Hepatic stellate cell (primary cell): ENCODE data around the gene CRIP2.

Experiments
- DNase-seq: peaks from one replicate; pipeline ENCODE4 v3.0.0; 2011; ENCODE audit warnings: low spot score

The CRIP2 gene

DNA sequence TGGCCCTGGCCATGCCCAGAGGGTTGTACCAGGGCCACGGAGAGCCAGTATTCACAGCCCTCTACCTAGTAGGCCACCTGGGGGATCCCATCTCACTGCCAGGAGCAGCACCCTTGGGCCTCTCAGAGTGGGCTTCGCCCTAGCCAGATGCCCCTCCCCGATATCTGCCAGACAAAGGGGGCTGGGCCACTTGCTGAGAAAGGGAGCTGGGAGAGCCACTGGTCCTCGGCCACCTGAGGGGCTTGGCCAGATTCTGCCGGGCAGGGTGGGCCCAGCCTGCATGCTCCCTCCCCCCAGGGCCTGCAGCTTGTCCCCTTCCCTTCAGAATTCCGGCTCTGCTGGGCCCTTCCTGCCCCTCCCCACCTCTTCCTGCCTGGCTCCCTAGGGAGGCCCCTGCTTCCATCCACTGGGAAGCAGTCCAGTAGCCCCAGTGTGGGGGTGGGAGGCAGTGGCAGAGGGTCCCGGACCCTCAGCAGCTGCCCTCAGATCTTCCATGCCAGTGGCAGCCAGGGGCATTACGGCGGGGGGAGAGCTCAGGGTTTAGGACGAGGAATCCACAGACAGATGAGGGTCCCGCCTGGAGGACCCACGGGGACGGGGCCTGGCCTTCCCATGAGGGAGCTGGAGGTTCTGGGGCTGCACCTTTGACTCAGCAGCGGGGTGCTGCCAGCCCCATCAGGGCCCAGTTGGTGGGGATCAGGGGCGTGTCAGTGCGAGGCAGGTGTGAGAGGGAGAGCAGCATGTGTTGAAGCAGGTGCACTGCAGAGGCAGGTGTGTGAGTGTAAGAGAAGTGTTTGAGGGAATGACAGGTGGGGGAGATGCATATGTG lies 2.4 kb downstream of the CRIP2 start:
- peak; percentile 41 for DNase-seq

DNA sequence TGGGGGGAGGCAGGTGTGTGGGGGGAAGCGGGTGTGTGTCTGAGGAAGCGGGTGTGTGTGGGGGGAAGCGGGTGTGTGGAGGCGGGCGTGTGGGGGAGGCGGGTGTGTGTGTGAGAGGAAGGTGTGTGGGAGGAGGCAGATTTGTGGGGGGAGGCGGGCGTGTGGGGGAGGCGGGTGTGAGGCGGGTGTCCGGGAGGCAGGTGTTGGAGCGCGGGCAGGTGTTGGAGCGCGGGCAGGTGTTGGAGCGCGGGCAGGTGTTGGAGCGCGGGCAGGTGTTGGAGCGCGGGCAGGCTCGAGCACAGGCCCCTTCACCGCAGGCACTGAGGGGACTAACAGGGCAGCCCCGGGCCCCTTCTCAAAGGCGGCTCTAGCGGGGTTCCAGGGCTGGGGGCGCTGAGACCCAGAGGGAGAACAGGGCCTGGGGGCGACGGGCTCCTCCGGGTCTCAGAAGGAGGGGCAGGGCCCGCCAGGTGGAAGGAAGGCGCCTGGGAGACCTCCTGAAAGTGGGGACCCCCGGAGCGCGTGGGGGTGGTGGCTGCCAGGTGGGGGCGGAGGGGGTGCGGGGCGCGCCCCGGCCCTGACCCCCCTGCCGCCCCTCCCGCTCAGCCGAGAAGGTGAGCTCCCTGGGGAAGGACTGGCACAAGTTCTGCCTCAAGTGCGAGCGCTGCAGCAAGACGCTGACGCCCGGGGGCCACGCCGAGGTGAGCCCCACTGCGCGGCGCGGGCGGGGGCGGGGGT lies 3.2 kb downstream of the CRIP2 start:
- DNase-seq: peak; percentile 48

DNA sequence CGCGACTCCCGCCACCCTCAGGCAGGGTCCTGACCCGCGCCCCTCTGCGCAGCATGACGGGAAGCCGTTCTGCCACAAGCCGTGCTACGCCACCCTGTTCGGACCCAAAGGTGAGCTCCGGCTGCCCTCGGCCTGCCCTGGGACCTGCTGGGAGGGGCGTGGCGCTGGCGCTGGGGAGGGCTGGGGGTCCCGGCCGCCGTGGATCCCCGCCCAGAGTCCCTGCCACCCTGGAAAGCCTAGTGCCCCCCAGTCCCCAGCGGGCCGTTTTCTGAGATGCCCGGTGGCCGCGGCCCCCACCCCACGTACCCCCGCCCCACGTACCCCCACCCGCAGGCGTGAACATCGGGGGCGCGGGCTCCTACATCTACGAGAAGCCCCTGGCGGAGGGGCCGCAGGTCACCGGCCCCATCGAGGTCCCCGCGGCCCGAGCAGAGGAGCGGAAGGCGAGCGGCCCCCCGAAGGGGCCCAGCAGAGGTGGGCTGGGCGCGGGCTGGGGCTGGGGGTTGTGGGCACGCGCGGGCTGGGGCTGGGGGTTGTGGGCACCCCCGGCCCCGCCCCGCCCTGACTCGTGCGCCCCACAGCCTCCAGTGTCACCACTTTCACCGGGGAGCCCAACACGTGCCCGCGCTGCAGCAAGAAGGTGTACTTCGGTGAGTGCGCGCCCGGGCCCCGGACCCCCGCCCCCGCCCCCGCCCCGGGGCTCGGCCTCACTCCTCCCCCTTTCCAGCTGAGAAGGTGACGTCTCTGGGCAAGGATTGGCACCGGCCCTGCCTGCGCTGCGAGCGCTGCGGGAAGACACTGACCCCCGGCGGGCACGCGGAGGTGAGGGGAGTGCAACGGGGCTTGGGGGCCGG lies 4.0 kb downstream of the CRIP2 start:
- no peak for DNase-seq

DNA sequence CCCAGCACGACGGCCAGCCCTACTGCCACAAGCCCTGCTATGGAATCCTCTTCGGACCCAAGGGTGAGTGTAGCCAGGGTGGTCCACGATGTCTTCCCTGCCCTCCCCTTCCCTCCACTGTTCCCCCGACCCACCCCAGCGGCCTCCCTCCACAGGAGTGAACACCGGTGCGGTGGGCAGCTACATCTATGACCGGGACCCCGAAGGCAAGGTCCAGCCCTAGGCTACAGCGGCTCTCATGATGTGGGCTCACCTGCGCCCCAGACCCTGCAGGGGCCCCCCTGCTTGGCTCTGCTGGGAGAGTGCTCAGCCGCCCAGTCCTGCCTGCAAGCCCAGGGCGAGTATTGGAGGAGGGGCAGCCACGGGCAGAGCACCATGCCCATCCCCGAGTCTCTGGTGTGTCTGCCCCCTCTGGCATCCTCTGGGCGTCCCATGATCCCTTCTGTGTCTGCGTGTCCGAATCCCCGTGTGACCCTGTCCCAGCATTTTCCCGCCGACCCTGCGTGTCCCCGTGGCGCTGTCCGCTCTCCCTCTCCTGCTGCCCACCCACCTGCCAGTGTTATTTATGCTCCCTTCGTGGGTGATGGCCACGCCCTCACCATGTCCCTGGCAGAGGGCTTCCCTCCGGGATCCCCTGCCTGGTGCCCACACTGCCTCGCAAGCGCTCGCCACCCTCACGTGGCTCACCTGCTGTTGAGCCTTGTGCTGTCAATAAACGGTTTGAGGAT lies 5.0 kb downstream of the CRIP2 start:
- DNase-seq: no peak

DNA sequence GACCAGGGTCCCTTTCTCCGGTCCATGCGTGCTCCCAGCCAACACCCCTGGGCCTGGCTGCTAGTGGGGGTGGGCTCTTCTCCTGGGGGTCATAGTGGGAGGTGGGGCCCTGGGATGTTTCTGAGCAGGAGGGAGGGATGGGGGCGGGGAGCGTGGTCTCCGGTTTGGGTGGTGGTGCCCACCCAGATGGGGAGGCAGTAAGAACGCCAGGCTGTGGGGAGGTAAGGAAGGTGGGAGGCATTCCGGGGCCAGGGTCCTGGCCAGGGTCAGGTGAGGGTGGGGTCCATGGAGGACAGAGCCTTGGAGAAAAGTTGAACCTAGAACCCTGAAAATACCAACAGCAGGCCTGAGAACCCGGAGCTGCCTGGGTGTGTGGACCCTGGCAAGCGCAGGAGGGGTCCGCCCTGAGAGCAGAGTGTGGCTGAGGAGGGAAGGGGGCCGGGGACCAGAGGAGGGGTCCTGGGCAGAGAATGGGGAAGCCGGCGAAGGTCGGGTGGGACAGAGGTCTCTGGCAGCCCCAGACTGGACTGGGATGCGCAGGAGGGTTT lies 5.7 kb downstream of the CRIP2 start:
- no peak for DNase-seq

DNA sequence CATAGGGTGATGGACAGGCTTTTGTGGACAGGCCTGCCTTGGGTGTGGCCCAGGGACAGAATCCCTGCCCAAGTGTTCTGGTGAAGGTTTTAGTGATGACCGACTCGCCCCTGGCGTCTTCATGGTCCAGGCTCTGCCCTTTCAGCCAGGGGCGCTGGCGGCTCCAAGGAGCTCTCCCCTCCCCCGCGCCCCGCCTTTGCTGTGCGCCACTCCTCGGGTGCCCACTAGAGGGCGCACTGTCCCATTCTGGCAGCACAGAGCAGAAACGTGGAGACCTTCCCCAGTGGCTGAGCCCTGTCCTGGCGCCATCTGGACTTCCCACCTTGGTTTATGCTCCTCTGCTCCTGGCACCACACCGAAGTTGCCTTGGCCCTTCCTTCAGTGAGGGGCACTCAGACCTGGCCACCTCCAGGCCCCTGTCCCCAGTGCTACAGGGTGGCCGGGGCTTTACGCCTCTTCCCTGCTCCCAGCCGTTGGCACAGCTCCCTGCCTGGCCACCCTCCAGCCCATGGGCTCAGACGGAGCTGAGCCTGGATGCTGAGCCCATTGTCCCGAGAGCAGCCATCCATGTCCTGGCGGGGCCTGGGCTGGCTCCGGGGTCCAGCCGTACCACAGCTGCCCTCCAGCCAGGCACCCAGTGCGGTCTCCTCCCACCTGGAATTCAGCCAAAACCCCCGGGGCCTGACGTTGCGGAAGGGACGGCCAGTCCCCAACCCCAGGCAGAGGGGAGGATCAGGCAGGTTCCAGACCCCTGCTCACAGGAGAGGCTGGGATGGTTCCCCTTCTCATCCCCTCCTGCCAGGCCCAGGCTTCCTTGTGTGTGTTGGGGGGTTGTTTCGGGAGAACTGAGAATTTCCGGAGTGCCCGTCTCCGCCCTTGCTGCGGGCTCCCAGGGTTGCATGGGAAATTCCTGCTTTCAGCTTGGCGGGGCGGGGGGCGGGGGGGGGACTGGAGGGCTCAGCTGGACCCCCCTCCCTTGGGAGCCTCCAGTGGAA lies 6.5 kb downstream of the CRIP2 start:
- DNase-seq: peak; percentile 94

DNA sequence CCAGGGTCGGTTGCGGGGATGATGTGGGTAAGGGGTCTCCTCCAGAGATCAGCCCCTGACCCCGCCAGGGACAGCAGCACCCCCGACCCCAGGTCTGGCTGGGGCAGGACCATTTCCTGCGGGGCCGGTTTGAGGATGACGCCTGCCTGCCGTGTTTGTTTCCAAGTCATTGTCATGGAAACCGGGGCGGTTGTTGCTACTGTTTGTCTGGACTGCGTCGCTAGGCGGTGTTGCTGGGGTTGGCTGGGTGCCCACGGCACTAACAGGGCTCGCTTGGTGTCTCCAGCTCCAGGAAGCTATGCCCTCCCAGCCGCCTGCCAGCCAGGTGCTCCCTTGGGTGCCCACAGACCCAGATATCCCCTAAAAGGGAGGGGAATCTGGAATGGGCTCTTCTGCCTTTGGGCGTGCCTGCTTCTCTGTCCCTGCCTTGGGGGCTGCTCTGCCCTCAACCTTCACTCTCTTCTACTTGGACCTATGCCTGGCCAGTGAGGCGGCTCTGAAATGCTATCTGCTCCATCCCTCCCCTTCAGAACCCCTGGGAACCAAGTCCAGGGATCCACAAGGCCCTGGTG lies 7.4 kb downstream of the CRIP2 start:
- DNase-seq: peak; percentile 98

DNA sequence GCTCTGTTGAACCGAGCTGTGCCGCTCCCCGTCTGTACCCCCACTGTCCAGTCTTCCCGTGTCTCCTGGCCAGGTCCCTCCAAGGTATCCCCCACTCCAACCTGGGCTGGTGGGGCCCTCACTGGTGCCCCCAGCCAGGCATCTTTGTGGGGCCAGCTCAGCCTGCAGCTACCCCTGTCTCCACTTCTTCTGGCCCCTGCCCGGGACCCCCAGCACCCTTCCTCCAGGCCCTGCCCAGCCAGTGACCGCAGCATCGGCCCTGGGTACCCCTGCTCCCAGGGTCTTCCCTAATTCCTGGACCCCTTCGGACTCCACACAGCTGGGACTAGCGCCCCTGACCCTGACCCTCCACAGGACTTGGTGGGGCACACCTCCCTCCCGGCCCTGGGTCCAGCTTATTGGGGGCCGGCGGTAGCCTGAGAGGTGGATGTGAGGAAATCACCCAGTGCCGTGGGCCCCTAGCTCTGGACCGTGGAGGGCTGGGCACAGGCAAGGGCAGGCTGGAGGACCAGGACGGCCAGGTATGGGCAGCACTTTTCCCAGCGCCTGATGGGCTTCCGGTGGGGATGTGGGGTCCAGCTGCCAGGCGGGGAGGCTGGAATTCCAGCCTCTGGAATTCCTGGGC lies 8.0 kb downstream of the CRIP2 start:
- DNase-seq: no peak

DNA sequence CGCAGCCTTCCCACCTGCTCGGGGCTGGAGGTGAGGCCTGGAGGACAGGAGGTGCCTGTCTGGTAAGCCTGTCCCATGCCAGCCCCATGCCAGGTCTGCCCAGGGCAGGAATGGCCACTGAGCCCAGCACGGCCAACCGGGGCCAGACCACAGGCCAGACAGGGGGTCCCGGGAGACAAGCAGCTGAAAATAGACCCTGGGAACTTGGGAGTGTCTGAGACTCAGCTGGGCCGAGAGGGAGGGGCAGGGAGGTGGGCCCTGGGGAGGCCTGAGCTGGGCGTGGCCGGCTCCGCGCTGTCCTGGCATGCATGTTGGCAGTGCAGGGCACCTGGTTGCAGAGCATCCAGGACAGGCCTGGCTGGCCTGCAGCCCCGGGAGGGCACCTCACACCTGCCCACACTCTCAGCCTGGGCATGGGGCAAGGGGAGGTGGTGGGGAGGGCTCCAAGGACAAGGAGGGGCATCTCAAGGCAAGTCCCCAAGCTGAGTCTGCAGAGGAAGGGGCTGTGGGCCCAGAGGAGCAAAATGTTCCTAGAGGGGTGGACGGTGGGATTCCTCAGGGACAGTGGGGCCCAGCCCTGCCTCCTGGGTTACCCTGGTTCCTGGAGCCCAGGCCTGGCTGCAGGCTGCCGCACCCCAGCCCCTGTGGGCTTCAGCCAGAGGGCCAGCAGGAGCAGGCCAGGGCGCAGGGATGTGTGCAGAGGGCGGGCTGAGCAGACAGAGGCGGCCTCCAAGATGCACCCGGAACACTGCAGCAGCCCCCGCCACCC lies 8.9 kb downstream of the CRIP2 start:
- DNase-seq: no peak

DNA sequence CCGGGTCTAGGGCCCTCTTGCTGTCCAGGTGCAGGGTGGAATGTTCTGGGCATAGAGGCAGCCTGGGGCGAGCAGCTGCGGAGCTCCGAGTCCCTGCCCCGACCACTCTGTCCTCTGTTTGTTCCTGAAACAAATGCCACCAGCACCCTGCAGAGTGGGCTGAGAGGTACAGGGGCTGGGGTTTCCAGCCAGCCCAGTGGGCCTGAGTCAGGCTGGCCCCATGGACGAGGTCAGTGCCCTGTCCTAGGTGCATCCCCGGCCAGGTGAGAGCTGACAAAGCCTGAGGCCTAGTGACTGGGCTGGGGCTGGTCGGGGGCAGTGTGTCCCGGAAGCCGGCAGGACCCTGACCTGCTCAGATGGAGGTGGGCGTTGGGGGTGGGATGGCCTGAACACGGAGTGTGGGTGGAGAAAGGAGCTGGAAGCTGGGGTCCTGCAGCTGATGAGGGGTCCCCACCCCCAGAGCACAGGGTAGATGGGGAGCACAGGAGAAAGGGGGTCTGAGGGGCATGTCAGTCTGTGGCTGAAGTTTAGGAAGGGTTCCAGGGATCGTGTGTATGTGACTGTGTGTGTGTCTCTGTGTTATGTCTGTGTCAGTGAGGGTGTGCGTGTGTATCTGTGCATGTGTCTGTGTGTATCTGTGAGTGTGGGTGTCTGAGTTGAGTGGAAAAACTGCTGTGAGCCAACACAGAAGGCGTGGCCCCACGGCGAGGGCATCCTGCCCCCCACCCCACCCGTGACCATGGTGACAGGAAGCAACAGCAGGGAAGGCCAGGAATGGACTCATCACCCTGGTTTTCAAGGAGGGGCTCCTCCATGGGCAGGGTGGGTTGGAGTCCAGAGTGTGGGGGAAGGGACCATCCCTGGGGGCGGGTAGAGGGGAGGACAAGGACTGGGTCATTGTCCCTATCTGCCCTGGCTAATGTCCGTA lies 9.7 kb downstream of the CRIP2 start:
- DNase-seq: peak; percentile 72

DNA sequence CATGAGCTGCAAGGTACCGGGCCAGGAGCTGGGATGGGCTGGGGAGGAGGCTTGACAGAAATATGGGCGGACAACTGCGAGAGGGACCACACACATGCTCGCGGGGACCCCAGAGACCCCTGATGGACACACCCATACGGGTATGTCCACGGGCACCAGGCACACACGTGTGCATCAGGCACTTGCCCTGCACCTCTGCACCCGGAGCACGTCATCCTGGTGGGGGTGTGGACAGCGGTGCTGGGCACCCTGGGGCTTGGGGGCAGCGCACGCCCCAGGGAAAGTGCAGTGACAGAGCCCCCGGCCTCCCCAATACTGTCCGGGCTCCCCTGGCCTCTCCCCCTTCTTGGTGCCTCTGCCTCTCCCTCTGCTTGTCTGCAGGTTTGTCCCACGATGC lies 10.4 kb downstream of the CRIP2 start:
- DNase-seq: no peak

DNA sequence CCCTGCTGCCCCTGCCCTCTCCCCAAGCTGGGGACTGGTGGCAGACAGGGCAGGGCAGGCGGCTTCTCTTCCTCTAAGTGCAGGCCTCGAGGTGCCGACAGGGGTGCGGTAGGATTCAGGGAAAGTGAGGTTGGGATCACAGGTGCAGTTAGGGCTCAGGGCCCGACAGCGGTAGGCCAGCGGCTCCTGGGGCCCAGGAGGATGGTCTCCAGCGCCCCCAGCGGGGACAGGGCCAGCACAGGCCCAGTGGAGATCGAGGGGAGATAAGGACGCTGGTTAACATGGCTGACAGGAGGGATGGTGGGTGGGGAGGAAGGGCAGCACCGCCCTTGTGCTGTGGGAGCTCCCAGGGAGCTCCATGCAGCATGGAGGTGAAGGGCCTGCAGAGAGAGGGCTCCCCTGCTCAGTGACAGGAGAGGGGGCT lies 11.1 kb downstream of the CRIP2 start:
- peak; percentile 65 for DNase-seq

DNA sequence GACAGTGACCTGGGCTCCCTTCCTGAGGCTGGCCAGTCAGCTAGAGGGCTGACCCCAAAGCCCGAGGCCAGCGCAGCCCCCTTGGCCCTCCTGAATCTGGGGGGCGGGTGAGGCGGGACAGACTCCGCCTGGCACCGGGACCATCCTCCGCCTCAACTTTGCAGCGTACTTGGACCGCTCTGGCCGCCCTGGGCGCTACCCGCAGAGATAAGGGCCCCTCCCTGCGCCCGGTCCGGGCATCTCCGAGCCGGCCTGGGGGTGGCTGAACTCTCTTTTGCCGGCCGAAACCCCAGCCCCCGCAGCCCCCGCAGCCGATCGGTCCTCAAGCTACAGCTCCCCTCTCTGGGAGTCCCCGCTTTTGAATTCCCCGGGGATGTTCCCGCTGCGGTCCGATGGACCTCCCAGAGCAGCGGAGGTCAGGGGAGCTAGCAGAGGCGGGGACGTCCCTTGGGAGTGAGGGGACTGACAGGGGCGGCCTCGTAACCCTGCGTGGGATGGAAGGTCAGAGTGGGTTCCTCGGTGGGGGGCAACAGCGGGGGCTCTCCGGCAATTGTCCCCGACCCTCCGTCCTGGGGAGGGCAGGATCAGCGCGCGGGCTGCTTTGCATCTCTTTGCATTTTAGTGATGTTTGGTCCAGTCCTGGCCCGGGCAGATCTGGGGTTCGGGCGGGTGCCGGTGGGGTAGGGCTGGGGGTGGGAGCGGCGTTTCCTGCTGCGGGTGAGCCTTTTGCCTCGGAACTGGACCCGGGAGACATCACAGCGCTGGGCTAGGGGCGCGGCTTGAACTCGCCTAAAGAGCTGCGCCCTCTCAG lies 11.7 kb downstream of the CRIP2 start, which contains the start of gene CRIP1:
TSS of gene CRIP1 (plus strand) at position 724 of the 811 bp plus-strand sequence. CDS start 374 bp downstream, outside the sequence.
- no peak for DNase-seq

DNA sequence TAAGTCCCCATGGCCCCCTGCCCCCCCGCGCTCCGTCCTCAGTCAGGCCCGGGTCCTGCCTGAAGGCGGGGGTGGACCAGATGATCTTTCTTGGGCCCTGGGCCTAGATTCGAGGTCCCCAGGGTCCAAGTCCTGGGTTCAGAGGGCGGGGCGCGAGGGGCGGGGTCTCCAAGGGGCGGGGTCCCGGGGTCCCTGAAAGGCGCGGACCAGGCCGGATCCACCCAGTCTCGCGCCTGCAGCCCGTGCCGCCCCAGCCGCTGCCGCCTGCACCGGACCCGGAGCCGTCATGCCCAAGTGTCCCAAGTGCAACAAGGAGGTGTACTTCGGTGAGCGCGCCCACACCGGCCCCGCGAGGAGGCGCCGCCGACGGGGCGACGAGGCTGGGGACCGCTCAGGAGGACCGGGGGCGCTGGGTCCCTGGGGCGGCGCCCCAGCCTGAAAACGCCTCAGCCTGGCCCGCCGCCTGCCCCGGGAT lies 12.4 kb downstream of the CRIP2 start:
- no peak for DNase-seq

DNA sequence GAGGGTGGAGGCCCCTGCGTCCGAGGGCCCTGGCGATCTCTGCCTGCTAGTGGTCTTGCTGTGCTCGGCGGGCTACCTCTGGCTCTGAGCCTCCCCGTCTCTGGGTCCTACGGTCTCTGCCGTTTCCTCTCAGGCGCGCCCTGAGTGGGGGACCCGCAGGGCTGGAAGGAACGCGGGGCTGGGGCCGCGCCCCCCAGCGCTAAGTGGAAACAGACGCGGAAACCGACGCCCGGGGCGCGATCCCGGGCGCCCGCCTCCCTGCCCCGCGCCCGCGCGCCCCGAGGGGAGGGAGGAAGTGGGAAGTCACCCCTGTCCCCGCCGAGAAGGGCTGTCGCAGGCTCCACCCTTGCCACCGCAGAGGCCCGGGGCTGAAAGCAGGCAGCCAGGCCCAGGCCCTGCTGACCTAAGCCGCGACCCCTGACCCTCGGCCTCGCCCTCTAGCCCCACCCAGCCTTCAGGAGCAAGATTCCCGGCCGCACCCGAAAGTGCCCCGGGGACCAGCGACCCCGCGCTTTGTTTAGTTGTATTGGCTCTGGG lies 12.9 kb downstream of the CRIP2 start:
- no peak for DNase-seq
